ENCODE results near the gene SLC9A8.

SLC9A8 gene

DNA sequence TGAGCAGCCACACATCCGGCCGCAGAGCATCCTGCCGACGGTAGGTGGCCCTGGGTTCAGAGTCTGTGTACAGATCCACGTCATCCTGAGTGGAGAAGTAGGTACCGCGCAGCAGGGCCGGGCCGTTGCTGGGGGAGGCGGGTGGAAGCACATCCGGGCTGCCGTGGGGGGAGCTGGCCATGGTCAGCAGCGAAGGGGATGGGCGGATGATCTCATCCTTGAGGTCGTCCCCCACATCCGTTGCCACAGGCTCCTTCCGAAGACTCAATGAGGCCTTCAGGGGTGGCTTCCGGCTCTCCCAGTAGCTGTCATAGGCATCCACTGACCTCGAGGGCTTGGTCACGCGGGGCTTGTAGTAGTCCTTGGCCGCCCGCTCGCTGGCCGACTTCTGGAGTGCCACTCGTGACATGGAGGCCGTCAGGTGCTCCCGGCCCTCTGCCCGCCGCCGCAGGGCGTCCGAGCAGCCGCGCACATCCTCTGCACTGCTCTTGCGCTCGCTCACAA is 93.5 kb downstream of the SLC9A8 start:
- DNase-seq (ENCODE audit: low read depth in 1 of 2, low spot score in 1 of 2) = no peak
- no peak for TF ChIP-seq JUND (IDR thresholded peaks at IDR 0.05; ENCODE audit: low read depth)
- in situ Hi-C loops (cut with HindIII; ENCODE audit: low pct_unique_long_range_greater_than_20kb, low sequenced_read_pairs) = no loop called here

DNA sequence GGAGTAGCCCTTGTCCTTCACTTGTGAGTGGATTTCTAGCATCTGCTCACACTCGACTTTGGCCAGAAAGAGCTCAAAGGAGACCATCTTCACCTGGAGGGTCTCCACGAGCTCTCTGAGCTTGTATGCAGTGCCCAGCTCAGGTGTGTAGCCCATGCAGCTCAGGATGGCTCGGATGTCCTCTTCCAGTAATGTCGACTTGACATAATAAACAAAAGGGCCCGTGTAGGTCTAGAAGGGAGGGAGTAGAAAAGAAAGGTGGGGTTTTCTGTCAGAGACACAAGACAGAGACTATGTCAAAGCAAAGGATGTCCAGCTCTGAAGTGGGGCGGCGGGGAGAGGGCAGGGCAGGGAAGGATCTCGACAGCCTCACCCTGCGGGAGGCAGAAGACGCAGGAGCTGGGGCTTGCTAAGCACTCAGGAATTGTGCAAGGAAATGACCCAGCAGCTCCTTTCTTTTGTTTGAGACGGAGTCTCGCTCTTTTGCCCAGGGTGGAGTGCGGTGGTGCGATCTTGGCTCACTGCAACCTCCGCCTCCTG is 94.1 kb downstream of the SLC9A8 start:
- in situ Hi-C loops (cut with HindIII; ENCODE audit: low pct_unique_long_range_greater_than_20kb, low sequenced_read_pairs) = no loop called here
- no peak for DNase-seq (ENCODE audit: low read depth in 1 of 2, low spot score in 1 of 2)
- no peak for TF ChIP-seq JUND (IDR thresholded peaks at IDR 0.05; ENCODE audit: low read depth)

DNA sequence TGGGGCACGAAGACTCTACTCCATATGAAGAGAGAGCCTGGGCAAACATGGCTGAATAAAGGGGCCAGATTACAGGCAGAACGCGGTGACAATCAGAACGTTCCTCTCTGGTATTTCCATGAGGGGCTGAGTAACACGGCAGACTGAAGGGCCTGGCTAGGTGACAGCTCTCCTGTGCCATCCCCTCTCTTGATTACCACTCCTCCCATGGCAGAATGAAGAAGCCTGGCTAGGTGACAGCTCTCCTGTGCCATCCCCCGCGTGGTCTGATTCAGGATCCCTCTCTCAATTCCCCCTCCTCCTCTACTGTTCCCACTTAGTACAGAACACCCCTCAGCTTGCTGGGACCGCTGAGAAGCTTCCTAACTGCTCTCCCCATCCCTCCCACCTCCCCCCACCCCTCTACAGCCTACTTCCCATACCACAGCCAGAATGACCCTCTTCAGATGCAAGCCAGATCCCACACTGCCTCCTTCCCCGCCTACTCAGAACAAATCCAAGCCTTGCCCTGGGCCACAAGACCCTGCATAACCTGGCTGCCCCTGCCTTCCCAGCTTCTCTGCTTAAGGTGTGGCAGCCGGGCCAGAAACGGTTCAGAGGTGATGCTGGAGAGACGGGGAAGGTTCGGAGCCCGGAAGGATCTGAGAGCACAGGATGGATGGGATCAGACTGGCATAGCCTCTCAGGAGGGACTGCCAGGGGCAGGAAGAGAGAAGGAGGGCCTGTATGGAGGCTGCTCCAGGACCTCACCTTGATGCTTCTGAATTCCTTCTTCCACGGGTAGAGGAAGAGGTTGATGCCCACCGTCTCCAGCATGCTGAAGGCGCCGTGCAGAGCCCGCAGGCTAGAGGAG is 95.0 kb downstream of the SLC9A8 start:
- no peak for TF ChIP-seq JUND (IDR thresholded peaks at IDR 0.05; ENCODE audit: low read depth)
- in situ Hi-C loops (cut with HindIII; ENCODE audit: low pct_unique_long_range_greater_than_20kb, low sequenced_read_pairs) = no loop called here
- no peak for DNase-seq (ENCODE audit: low read depth in 1 of 2, low spot score in 1 of 2)

DNA sequence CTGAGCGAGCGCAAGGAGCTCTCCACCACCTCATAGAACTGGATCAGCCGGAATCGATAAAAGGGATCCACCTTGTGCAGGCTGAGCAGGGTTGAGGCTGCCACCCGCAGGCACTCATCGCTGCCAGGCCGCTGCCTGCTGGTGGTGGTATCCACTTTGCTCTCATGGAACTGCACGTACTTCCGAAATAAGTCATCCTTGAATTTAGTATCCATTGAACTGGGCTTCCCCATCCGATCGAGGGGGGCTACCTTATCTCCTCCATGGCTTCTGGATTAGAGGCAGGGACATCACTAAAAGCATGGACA is 95.6 kb downstream of the SLC9A8 start:
- in situ Hi-C loops (cut with HindIII; ENCODE audit: low pct_unique_long_range_greater_than_20kb, low sequenced_read_pairs) = no loop called here
- DNase-seq (ENCODE audit: low read depth in 1 of 2, low spot score in 1 of 2) = no peak

DNA sequence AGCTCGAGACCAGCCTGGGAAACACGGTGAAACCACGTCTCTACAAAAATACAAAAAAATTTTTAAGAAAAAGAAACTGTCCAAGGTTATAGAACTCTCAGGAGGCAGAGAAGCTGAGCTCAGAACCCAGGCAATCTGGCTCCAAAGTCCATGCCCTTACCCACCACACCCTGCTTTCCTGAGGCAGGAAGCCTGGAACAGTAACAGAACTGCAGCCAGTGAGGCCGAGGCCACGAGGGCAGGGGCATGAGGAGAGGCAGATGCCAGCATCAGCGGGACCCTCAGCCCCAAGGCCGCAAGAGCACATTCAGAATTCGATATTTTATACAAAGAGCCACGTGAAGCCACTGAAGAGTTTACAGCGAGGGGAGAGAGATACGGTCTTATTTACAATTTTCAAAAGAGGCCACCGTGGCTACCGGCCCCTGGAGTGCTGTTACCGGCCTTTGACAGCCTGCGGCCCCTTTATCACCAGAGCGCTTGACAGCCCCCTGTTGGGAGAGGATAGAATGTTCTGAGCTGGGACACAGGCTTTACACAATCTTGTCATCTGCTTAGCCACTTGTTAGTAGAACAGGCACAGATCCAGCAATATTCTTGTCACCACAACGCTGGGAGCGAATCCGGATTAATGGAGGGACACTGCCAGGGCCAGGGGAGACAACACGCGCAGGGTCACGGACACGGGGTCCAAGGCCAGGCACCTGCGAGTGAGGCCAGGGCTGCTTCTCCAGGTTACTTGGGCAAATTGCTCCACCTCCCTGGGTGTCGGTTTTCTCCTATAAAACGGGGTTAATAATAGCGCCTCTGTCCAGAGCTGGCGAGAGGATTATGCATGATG is 97.1 kb downstream of the SLC9A8 start:
- in situ Hi-C loops (cut with HindIII; ENCODE audit: low pct_unique_long_range_greater_than_20kb, low sequenced_read_pairs) = no loop called here
- TF ChIP-seq JUND (IDR thresholded peaks at IDR 0.05; ENCODE audit: low read depth) = no peak
- DNase-seq (ENCODE audit: low read depth in 1 of 2, low spot score in 1 of 2) = no peak

More for the DNA sequence above, 95.6 kb downstream of the SLC9A8 start:
- TF ChIP-seq JUND (IDR thresholded peaks at IDR 0.05; ENCODE audit: low read depth) = no peak

DNA sequence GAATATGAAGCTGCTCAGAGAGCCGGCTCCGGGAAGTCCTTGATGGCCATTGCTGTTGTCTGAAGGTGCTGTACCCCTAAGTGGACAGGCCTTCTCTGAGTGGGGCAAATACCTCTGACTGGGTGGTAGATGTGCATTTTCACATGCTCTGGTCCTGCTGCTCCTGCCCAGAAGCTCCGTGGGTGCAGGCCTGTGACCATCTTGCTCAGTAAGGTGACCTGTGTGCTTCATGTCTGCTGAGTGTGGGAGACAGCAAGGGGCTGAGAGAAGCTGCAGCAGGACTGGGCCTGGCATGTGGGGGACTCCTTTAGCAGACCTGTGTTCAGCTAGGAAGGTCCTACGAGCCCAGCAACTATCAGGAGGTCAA is 97.7 kb downstream of the SLC9A8 start:
- in situ Hi-C loops (cut with HindIII; ENCODE audit: low pct_unique_long_range_greater_than_20kb, low sequenced_read_pairs) = no loop called here
- DNase-seq (ENCODE audit: low read depth in 1 of 2, low spot score in 1 of 2) = no peak
- TF ChIP-seq JUND (IDR thresholded peaks at IDR 0.05; ENCODE audit: low read depth) = no peak

DNA sequence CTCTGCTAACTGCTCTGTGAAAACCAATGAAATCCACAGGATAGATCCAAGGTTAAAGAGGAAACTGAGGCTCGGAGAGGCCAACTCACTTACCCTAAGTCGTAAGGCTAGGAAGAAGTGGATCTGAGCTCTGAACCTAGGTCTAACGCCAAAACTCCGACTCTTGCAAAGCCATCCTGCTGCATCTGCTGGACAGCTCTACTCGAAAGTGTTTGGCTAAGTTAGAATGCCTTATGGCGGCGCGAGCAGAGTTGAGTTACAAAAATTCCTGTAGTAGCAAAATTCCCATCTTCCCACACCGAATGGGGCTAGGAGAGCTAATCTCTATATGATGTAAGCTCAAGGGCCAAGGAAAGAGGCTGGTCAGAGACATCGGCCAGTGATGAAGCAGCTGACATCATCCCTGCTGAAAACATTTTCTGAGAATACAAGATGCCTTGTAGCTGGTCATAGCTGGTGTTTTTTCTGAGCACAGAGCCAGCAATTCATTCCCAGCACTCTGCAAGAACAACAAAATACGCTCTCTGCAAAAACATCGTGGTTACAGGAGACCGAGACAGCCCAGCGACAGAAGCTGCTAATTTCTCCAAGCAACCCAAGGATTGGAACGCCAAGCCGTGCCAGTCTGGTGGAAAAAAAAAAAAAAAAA is 100.9 kb downstream of the SLC9A8 start:
- no peak for TF ChIP-seq JUND (IDR thresholded peaks at IDR 0.05; ENCODE audit: low read depth)
- in situ Hi-C loops (cut with HindIII; ENCODE audit: low pct_unique_long_range_greater_than_20kb, low sequenced_read_pairs) = no loop called here
- DNase-seq (ENCODE audit: low read depth in 1 of 2, low spot score in 1 of 2) = no peak

DNA sequence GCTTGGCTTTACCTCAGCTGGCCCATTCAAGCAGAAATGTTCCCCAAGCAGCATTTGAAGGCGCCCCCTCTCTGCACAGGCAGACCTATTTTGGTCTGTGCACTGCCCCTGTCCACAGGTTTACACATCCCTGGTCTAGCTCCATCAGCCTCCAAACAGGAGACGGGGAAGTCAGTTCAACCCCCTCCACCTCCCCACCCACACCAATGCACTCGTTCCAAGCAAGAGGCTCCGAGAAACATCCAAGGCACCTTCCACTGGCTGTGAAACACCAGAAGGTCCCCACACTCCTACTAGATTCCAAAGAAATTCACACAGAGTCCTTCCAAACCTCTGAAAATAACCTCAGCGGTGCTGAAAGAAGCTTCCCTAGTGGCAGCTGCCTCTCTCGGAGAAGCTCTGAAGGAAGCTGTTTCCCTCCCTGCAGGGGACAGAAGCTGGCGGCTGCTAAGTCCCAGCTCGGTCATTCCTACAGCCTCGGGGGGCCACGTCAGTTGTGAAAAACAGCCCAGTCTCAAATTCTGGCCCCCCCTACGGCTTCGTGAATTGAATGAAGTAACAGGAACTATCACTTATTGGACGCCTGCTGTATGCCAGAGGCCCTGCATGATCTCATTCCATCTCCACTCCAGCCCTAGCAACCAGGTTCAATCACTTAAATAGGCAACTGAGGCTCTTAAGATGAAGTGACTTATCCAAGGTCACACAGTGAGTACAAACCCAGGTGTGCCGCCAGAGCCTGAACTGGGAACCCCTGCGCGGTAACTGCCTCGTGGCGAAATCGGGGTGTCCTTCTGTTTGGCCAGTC is 101.9 kb downstream of the SLC9A8 start:
- in situ Hi-C loops (cut with HindIII; ENCODE audit: low pct_unique_long_range_greater_than_20kb, low sequenced_read_pairs) = no loop called here
- DNase-seq (ENCODE audit: low read depth in 1 of 2, low spot score in 1 of 2) = peak in 1 of 2 experiments; percentile 69
- no peak for TF ChIP-seq JUND (IDR thresholded peaks at IDR 0.05; ENCODE audit: low read depth)

DNA sequence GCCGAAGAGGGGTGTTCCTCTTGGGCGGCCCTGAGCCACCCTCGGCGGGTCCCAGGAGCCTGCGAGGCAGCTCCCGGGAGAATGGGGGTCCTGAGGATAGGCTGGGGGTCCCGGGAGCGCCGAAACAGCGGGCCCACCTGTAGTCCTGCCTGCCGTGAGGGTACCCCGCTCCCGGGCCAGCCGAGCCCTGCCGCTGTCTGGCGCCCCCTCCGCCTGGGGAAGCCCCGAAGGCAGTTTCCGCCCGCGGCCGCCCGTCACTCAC is 102.4 kb downstream of the SLC9A8 start:
- no peak for DNase-seq (ENCODE audit: low read depth in 1 of 2, low spot score in 1 of 2)
- no peak for TF ChIP-seq JUND (IDR thresholded peaks at IDR 0.05; ENCODE audit: low read depth)
- in situ Hi-C loops (cut with HindIII; ENCODE audit: low pct_unique_long_range_greater_than_20kb, low sequenced_read_pairs) = no loop called here

DNA sequence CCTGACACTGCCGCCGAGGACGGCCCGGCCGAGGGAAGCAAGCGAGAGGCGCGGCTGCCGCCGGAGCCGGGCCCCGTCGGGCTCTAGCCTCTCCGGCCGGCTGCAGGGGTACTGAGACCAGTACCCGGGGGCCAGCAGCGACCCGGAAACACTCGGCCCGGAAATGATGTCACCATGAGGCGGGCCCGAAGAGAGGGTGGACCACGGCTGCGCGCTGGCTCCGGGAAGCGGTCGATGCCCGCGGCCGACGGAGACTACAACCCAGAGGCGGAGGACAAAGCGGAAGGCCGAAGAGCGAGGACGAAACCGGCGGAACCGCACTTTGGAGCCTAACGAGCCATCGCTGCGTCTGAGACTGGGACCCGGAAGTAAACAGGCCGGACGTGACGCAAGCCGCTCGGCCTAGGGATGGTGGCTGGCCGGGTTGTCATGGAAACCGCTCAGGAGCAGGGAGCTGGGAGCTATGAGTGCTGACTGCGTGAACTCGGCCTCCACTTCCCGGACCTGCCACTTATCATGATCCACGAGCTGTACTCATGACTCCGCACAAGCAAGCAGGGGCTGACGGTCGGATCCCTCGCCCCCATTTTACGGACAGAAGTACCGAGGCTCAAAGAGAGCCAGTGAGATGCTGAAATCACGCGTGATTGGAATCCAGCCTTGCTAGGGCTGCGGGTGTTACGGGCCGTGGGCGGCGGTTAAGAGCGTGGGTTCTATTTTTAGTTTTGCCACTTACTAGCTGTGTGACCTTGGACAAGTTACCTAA is 102.9 kb downstream of the SLC9A8 start, which contains the start of gene SPATA2:
SPATA2 (minus strand) TSS at position 150 of the 766 bp plus-strand sequence. CDS start 7,039 bp downstream, outside the sequence.
- TF ChIP-seq JUND (IDR thresholded peaks at IDR 0.05; ENCODE audit: low read depth) = no peak
- in situ Hi-C loops (cut with HindIII; ENCODE audit: low pct_unique_long_range_greater_than_20kb, low sequenced_read_pairs) = no loop called here
- peak; percentile 93 to 97 for DNase-seq (ENCODE audit: low read depth in 1 of 2, low spot score in 1 of 2)
